H1 (cell line): Measurements from ENCODE around the gene ATE1. TPM values are rescaled to one million over a fixed set of nuclear protein-coding genes. Genes with fewer than 3 reads are reported as not detected.

Experiments
- CTCF ChIA-PET: fragments of 300-600 bp; sonication (Branson Sonifier 250); formaldehyde crosslinking; loops from one replicate; lab custom pipeline; 2021; ENCODE audit not compliant: partially characterized antibody; lab: Charles Lee
- POLR2A ChIA-PET: fragments of 300-600 bp; sonication (Branson Sonifier 250); formaldehyde crosslinking; loops from one replicate; lab custom pipeline; 2021; ENCODE audit warnings: inconsistent platforms; ENCODE audit not compliant: partially characterized antibody; lab: Charles Lee
- DNase-seq, 2 experiments: peaks; one replicate each; pipeline versions ENCODE4 v3.0.0 to v3.0.0-alpha.2; 2010 to 2022; ENCODE audit warnings: low spot score in 2 of 2, low read depth in 1 of 2, mixed read lengths in 1 of 2
- FAIRE-seq: peaks from 2 replicates; lab custom pipeline; 2011; peaks lifted over from hg19 to GRCh38; lab: Jason Lieb, UNC
- H2AFZ ChIP-seq: 2 replicates; pipeline ENCODE4 v1.8.1; 2012; ENCODE audit warnings: low read length, inconsistent platforms
- H2AK5ac ChIP-seq: 2 replicates; pipeline ENCODE4 v1.6.1; 2013; ENCODE audit warnings: low read depth, low read length
- H2BK120ac ChIP-seq: replicated peaks from 2 replicates; pipeline ENCODE3; 2013; ENCODE audit warnings: low read depth, low read length, inconsistent platforms
- H2BK12ac ChIP-seq: 2 replicates; pipeline ENCODE4 v1.6.1; 2013; ENCODE audit warnings: low read depth, low read length
- H2BK15ac ChIP-seq: 2 replicates; pipeline ENCODE4 v1.6.1; 2013; ENCODE audit warnings: low read length
- H2BK20ac ChIP-seq: 2 replicates; pipeline ENCODE4 v1.6.1; 2013; ENCODE audit warnings: low read length
- H2BK5ac ChIP-seq: 2 replicates; pipeline ENCODE4 v1.6.1; 2013; ENCODE audit warnings: low read depth, low read length
- H3K14ac ChIP-seq: 2 replicates; pipeline ENCODE4 v1.6.1; 2013; ENCODE audit warnings: inconsistent platforms; ENCODE audit not compliant: insufficient read length
- H3K18ac ChIP-seq: 2 replicates; pipeline ENCODE4 v1.6.1; 2013; ENCODE audit warnings: low read length; ENCODE audit errors: extremely low read depth
- H3K23ac ChIP-seq: 2 replicates; pipeline ENCODE4 v1.6.1; 2013; ENCODE audit warnings: inconsistent platforms; ENCODE audit not compliant: insufficient read length
- H3K23me2 ChIP-seq: 2 replicates; pipeline ENCODE4 v1.6.1; 2013; ENCODE audit warnings: low read depth, low read length
- H3K27ac ChIP-seq: 2 replicates; pipeline ENCODE4 v1.6.1; 2011; ENCODE audit warnings: low read depth, low read length, inconsistent platforms
- H3K27me3 ChIP-seq, 4 experiments: replicated peaks in 1 of 4; 1 replicate in 1 of 4; 2 replicates in 3 of 4; pipeline versions ENCODE4 v1.6.1 to v1.8.1; 2011 to 2013; ENCODE audit warnings: low read length in 3 of 4, mild to moderate bottlenecking in 3 of 4, inconsistent platforms in 2 of 4, mixed read lengths in 2 of 4, moderate library complexity in 1 of 4; ENCODE audit not compliant: control insufficient read depth in 3 of 4, insufficient read depth in 3 of 4; ENCODE audit errors: extremely low read depth in 1 of 4
- H3K36me3 ChIP-seq, 4 experiments: 2 replicates each; pipeline versions ENCODE4 v1.6.1 to v1.8.1; 2011 to 2013; ENCODE audit warnings: mild to moderate bottlenecking in 4 of 4, low read length in 3 of 4, moderate library complexity in 2 of 4, control low read depth in 1 of 4, inconsistent platforms in 1 of 4; ENCODE audit not compliant: insufficient read depth in 4 of 4, control insufficient read depth in 2 of 4
- H3K4ac ChIP-seq: replicated peaks from 2 replicates; pipeline ENCODE3; 2013; ENCODE audit warnings: low read length, low read depth, mixed read lengths, inconsistent platforms; ENCODE audit not compliant: insufficient read length
- H3K4me1 ChIP-seq, 4 experiments: replicated peaks in 1 of 4; 1 replicate in 1 of 4; 2 replicates in 3 of 4; pipeline versions ENCODE4 v1.6.1 to v1.8.1; 2011 to 2013; ENCODE audit warnings: low read length in 3 of 4, inconsistent platforms in 2 of 4, mixed read lengths in 1 of 4; ENCODE audit not compliant: insufficient read depth in 4 of 4, control insufficient read depth in 3 of 4
- H3K4me2 ChIP-seq, 2 experiments: 2 replicates each; pipeline versions ENCODE4 v1.6.1 to v1.8.1; 2011 to 2013; ENCODE audit warnings: low read depth in 2 of 2, low read length in 2 of 2, control low read depth in 1 of 2, inconsistent platforms in 1 of 2, mild to moderate bottlenecking in 1 of 2; ENCODE audit not compliant: insufficient read depth in 1 of 2
- H3K4me3 ChIP-seq, 4 experiments: fragments of 200-600, 300-600 bp in 1 of 4; sonication (generic), shearing (Covaris generic), sonication (Bioruptor Twin) in 1 of 4; 2 replicates each; pipeline versions ENCODE4 v1.5.1 to v1.8.1; 2011 to 2016; ENCODE audit warnings: low read length in 4 of 4, low read depth in 3 of 4, control low read depth in 2 of 4, inconsistent platforms in 2 of 4, mild to moderate bottlenecking in 2 of 4, mixed read lengths in 1 of 4, moderate library complexity in 1 of 4; ENCODE audit not compliant: insufficient read depth in 2 of 4; ENCODE audit errors: extremely low read depth in 1 of 4
- H3K56ac ChIP-seq: replicated peaks from 2 replicates; pipeline ENCODE3; 2013; ENCODE audit warnings: low read depth, mild to moderate bottlenecking, mixed read lengths, low read length, inconsistent platforms; ENCODE audit not compliant: insufficient read length
- H3K79me1 ChIP-seq: 2 replicates; pipeline ENCODE4 v1.6.1; 2013; ENCODE audit warnings: low read depth, low read length, control low read depth
- H3K79me2 ChIP-seq, 2 experiments: 2 replicates each; pipeline versions ENCODE4 v1.6.1 to v1.8.1; 2012 to 2013; ENCODE audit warnings: low read length in 2 of 2, mild to moderate bottlenecking in 2 of 2, inconsistent platforms in 1 of 2; ENCODE audit not compliant: insufficient read depth in 2 of 2, control insufficient read depth in 1 of 2
- H3K9ac ChIP-seq, 4 experiments: replicated peaks in 1 of 4; 1 replicate in 1 of 4; 2 replicates in 3 of 4; pipeline versions ENCODE4 v1.6.1 to v1.8.1; 2011 to 2013; ENCODE audit warnings: low read depth in 3 of 4, low read length in 3 of 4, control low read depth in 2 of 4, mild to moderate bottlenecking in 2 of 4, moderate library complexity in 2 of 4, inconsistent platforms in 1 of 4; ENCODE audit errors: extremely low read depth in 1 of 4
- H3K9me3 ChIP-seq, 2 experiments: 2 replicates each; pipeline versions ENCODE4 v1.6.1 to v1.8.1; 2012 to 2013; ENCODE audit warnings: mild to moderate bottlenecking in 2 of 2, moderate library complexity in 2 of 2, control low read depth in 1 of 2, inconsistent platforms in 1 of 2, low read depth in 1 of 2, low read length in 1 of 2, mixed read lengths in 1 of 2; ENCODE audit not compliant: insufficient read depth in 2 of 2
- H4K20me1 ChIP-seq, 2 experiments: replicated peaks in 1 of 2; 2 replicates each; pipeline versions ENCODE3 to v1.8.1; 2011 to 2013; ENCODE audit warnings: inconsistent platforms in 2 of 2, low read length in 2 of 2, mild to moderate bottlenecking in 1 of 2; ENCODE audit not compliant: insufficient read depth in 2 of 2, control insufficient read depth in 1 of 2
- H4K5ac ChIP-seq: 2 replicates; pipeline ENCODE4 v1.6.1; 2013; ENCODE audit warnings: low read length, low read depth, mixed read lengths, inconsistent platforms; ENCODE audit not compliant: insufficient read length
- H4K8ac ChIP-seq: 2 replicates; pipeline ENCODE4 v1.8.0; 2013; ENCODE audit warnings: mild to moderate bottlenecking, moderate library complexity, low read length, inconsistent platforms; ENCODE audit not compliant: insufficient read depth; ENCODE audit errors: extremely low read depth
- H4K91ac ChIP-seq: replicated peaks from 2 replicates; pipeline ENCODE3; 2013; ENCODE audit warnings: low read length, mixed read lengths, inconsistent platforms; ENCODE audit not compliant: insufficient read length
- ASH2L ChIP-seq: fragments of 200-600, 300-600 bp; sonication (generic); IDR thresholded peaks from one replicate; pipeline ENCODE4 v1.7.1; 2017; ENCODE audit warnings: low read length
- SIN3A ChIP-seq, 2 experiments: IDR thresholded peaks in 1 of 2; conservative IDR thresholded peaks in 1 of 2; 2 replicates each; pipeline ENCODE4 v1.6.1; 2011 to 2012; ENCODE audit warnings: low read length in 2 of 2, improper control_type of control experiment in 1 of 2, low read depth in 1 of 2, mild to moderate bottlenecking in 1 of 2
- SP1 ChIP-seq: IDR thresholded peaks from 2 replicates; pipeline ENCODE4 v1.6.1; 2011; ENCODE audit warnings: low read depth, low read length
- TAF7 ChIP-seq: optimal IDR thresholded peaks from 2 replicates; pipeline ENCODE3; 2011; ENCODE audit warnings: low read depth, mild to moderate bottlenecking, inconsistent platforms, low read length, moderate library complexity, borderline replicate concordance
- USF2 ChIP-seq: IDR thresholded peaks from 2 replicates; pipeline ENCODE4 v1.6.1; 2011; ENCODE audit warnings: low read length, improper control_type of control experiment
- WGBS, 2 experiments: shearing (Covaris generic) in 1 of 2; methylation state at CpG; one replicate each; pipeline versions ENCODE4 v1.1.6 to v1.1.7; 2013 to 2015; ENCODE audit warnings: low lambda C conversion rate in 2 of 2, mixed read lengths in 2 of 2, inconsistent platforms in 1 of 2, low coverage in 1 of 2, missing lambda C conversion rate in 1 of 2; ENCODE audit not compliant: insufficient replicate concordance in 2 of 2, insufficient coverage in 1 of 2, insufficient read length in 1 of 2; ENCODE audit errors: extremely low coverage in 1 of 2, missing lambda C conversion rate in 1 of 2; 5-methylcytosine and 5-hydroxymethylcytosine counted together
- polyA plus RNA-seq, 7 experiments: library from polyadenylated mRNA; depleted of rRNA in 3 of 7; stranded (reverse) in 5 of 7; unstranded in 2 of 7; fragments of >200 nt in 5 of 7; fragments of 200-250 nt in 2 of 7; gene quantifications; 1 replicate in 5 of 7; 2 replicates in 1 of 7; 4 replicates in 1 of 7; pipeline versions ENCODE4 v1.2.1 to v1.2.3, GENCODE V29; 2011 to 2013; ENCODE audit warnings: missing spikeins in 2 of 7, mixed read lengths in 2 of 7
- total RNA-seq: library from RNA; stranded (reverse); fragmentation: NEBNext Ultra II Directional; extraction: Animal tissue kit (Norgen Biotek cat#: 25700); gene quantifications from 2 replicates; pipeline ENCODE4 v1.2.1, GENCODE V29; 2021

ATE1 gene
- total and polyA plus RNA-seq, 2 of the 8 experiments (the other 6 are each of a cell fraction or from before 2014, with no cell fraction given): 8.8 to 26.9 TPM

- no peak overlapping the region for H3K9ac ChIP-seq
- H3K4ac ChIP-seq: no peak overlapping the region
- peaks cover 0 to 5% (median 0%) of the 10 kb centered on the region in 4 experiments; a peak in 1 of 8 replicates for H3K36me3 ChIP-seq
- no peaks in the 10 kb centered on the region for H4K20me1 ChIP-seq
- no peaks in the 10 kb centered on the region for H3K79me2 ChIP-seq
- no peak overlapping the region for H3K27ac ChIP-seq
- H3K4me1 ChIP-seq: no peaks in the 10 kb centered on the region
- H3K56ac ChIP-seq: no peak overlapping the region
- H3K23ac ChIP-seq: no peak overlapping the region
- H2BK120ac ChIP-seq: no peak overlapping the region
- WGBS, 2 experiments: 89% methylated on average over 4 of the region's 4 CpGs; no CpG with 5 or more reads in 1 of the 2 experiments
- no peaks in the 10 kb centered on the region for H3K79me1 ChIP-seq
- H2AK5ac ChIP-seq: no peak overlapping the region
- H3K23me2 ChIP-seq: no peaks in the 10 kb centered on the region
- ChIA-PET CTCF (interaction anchor here (1.5 to 3.6 kb wide), 2 partner anchors 20 to 84 kb away, joined by 3 to 25 read pairs; no protein-coding TSS in a partner anchor), POLR2A (no interaction called here)
- H3K4me2 ChIP-seq: no peak overlapping the region
- H3K9me3 ChIP-seq: no peaks in the 10 kb centered on the region
- no peak overlapping the region for H2BK12ac ChIP-seq
- H2BK15ac ChIP-seq: no peak overlapping the region
- H4K5ac ChIP-seq: no peak overlapping the region
- no peak overlapping the region for H3K4me3 ChIP-seq
- H3K14ac ChIP-seq: no peak overlapping the region
- TF ChIP-seq USF2: no peak
- no peak for TF ChIP-seq ASH2L
- TF ChIP-seq SIN3A (conservative IDR thresholded peaks at IDR 0.05 in 1 of 2, IDR thresholded peaks at IDR 0.05 in 1 of 2; ENCODE audit: low read depth in 1 of 2, low read length in 2 of 2): no peak
- no peak for TF ChIP-seq SP1
- no peak for TF ChIP-seq TAF7
- no peak overlapping the region for H2BK5ac ChIP-seq
- no peak for FAIRE-seq
- no peak overlapping the region for H4K8ac ChIP-seq
- H2BK20ac ChIP-seq: no peak overlapping the region
- no peak overlapping the region for H3K18ac ChIP-seq
- H3K27me3 ChIP-seq: no peaks in the 10 kb centered on the region
- no peak overlapping the region for H4K91ac ChIP-seq
- H2AFZ ChIP-seq: no peak overlapping the region
- DNase-seq: no peak
Measured at GRCh38 chr10:121804460-121804859, 123.4 kb downstream of the ATE1 start.
